CD4-positive, CD25-positive, alpha-beta regulatory T cell (primary cell): ENCODE measurements around the gene KIF20A. TPM values are rescaled to one million over a fixed set of nuclear protein-coding genes. Genes with fewer than 3 reads are reported as not detected.
"Not testable (repeated sequence)": the region's sequence is repeated elsewhere in the genome, so short reads cannot be mapped to it uniquely, and the experiment has no call there.

ENCODE experiments used
- ATAC-seq, 2 donors: fragments of 150-1000 bp; cut with Tn5 transposase; one replicate each; pipeline ENCODE4 v1.10.0; 2021; ENCODE audit warnings: low read depth in 2 of 2, moderate number of reproducible peaks in 2 of 2, moderate library complexity in 1 of 2
- DNase-seq, 3 donors: peaks; one replicate each; pipeline versions ENCODE4 v3.0.0 to v3.0.0-alpha.2; 2012 to 2022; ENCODE audit warnings: mixed read lengths in 1 of 3
- H3K27ac ChIP-seq: one replicate; pipeline ENCODE4 v1.7.0; 2013; ENCODE audit warnings: mild to moderate bottlenecking, low read length; ENCODE audit not compliant: insufficient read depth, poor library complexity, severe bottlenecking
- H3K27me3 ChIP-seq: one replicate; pipeline ENCODE4 v1.7.0; 2013; ENCODE audit warnings: low read length; ENCODE audit not compliant: control insufficient read depth, insufficient read depth
- H3K36me3 ChIP-seq: one replicate; pipeline ENCODE4 v1.7.0; 2013; ENCODE audit warnings: mild to moderate bottlenecking, low read length, moderate library complexity; ENCODE audit not compliant: control insufficient read depth, insufficient read depth
- H3K4me1 ChIP-seq: 2 replicates; pipeline ENCODE4 v1.7.0; 2013; ENCODE audit warnings: mild to moderate bottlenecking, low read length; ENCODE audit not compliant: insufficient read depth, control insufficient read depth, poor library complexity, severe bottlenecking
- H3K4me3 ChIP-seq: one replicate; pipeline ENCODE4 v1.7.0; 2013; ENCODE audit warnings: low read depth, mild to moderate bottlenecking, low read length, moderate library complexity
- H3K9me3 ChIP-seq, 2 experiments: 1 replicate in 1 of 2; 2 replicates in 1 of 2; pipeline ENCODE4 v1.7.0; 2013; ENCODE audit warnings: low read length in 2 of 2, mild to moderate bottlenecking in 1 of 2, moderate library complexity in 1 of 2; ENCODE audit not compliant: control insufficient read depth in 2 of 2
- H3K27ac Mint-ChIP-seq, 3 donors: one replicate each; pipeline ENCODE4 v1.8.0; 2020 to 2022; ENCODE audit warnings: mild to moderate bottlenecking in 3 of 3, mixed read lengths in 3 of 3, moderate library complexity in 2 of 3
- H3K27me3 Mint-ChIP-seq: one replicate; pipeline ENCODE4 v1.8.0; 2022; ENCODE audit warnings: mild to moderate bottlenecking, mixed read lengths
- H3K36me3 Mint-ChIP-seq: one replicate; pipeline ENCODE4 v1.8.0; 2020; ENCODE audit warnings: mixed read lengths
- H3K4me1 Mint-ChIP-seq, 4 donors: one replicate each; pipeline ENCODE4 v1.8.0; 2020 to 2022; ENCODE audit warnings: mixed read lengths in 4 of 4, mild to moderate bottlenecking in 1 of 4
- H3K4me3 Mint-ChIP-seq, 4 donors: one replicate each; pipeline ENCODE4 v1.8.0; 2020 to 2022; ENCODE audit warnings: mild to moderate bottlenecking in 4 of 4, mixed read lengths in 4 of 4, moderate library complexity in 3 of 4
- H3K9me3 Mint-ChIP-seq, 7 donors: one replicate each; pipeline ENCODE4 v1.8.0; 2020 to 2022; ENCODE audit warnings: mixed read lengths in 7 of 7, mild to moderate bottlenecking in 3 of 7, moderate library complexity in 2 of 7
- polyA plus RNA-seq, 4 donors: library from polyadenylated mRNA; unstranded; fragments of 300-500 nt; fragmentation: Illumina TruSeq; gene quantifications; one replicate each; pipeline ENCODE4 v1.2.3, GENCODE V29; 2021
- total RNA-seq: library from RNA; stranded (reverse); gene quantifications from one replicate; pipeline ENCODE4 v1.2.3, GENCODE V29; 2022

KIF20A gene
- total and polyA plus RNA-seq, 5 donors from 2014 or later, result 0.29 to 1.1 (median 0.60) TPM

- H3K4me3 ChIP-seq, result no peak overlapping the region
Observed at GRCh38 chr5:138186002-138186447, 7.1 kb downstream of the KIF20A start.

GRCh38 chr5:138188626-138189025 is 9.7 kb downstream of the KIF20A start:
- Histone ChIP-seq H3K27me3 (no peaks in the 10 kb centered on the region), H3K36me3 (peaks cover 71% of the 10 kb centered on the region), H3K4me3 (no peak overlapping the region), H3K9me3 (no peaks in the 10 kb centered on the region), H3K27ac (no peak overlapping the region), H3K4me1 (no peaks in the 10 kb centered on the region)
- DNase-seq (no peak), ATAC-seq (no peak)
- H3K27me3 Mint-ChIP-seq, result no peaks in the 10 kb centered on the region
- H3K4me1 Mint-ChIP-seq, result no peaks in the 10 kb centered on the region
- peak overlapping the region in 1 of 3 donors; percentile 9 for H3K27ac Mint-ChIP-seq
- H3K4me3 Mint-ChIP-seq, result no peak overlapping the region
- H3K36me3 Mint-ChIP-seq, result peaks cover 16% of the 10 kb centered on the region
- no peaks in the 10 kb centered on the region for H3K9me3 Mint-ChIP-seq

More at GRCh38 chr5:138186002-138186447, 7.1 kb downstream of the KIF20A start:
- peaks cover 6% of the 10 kb centered on the region for H3K36me3 Mint-ChIP-seq
- H3K4me3 Mint-ChIP-seq, result no peak overlapping the region
- no peaks in the 10 kb centered on the region for H3K27me3 ChIP-seq
- peaks cover 0 to 4% (median 0%) of the 10 kb centered on the region in 4 donors for H3K4me1 Mint-ChIP-seq
- DNase-seq (no peak), ATAC-seq (no peak)
- peak overlapping the region in 2 of 3 donors; percentile 48 to 64 for H3K27ac Mint-ChIP-seq
- no peaks in the 10 kb centered on the region for H3K9me3 Mint-ChIP-seq
- no peaks in the 10 kb centered on the region for H3K9me3 ChIP-seq
- no peak overlapping the region for H3K27ac ChIP-seq
- H3K27me3 Mint-ChIP-seq, result no peaks in the 10 kb centered on the region
- no peaks in the 10 kb centered on the region for H3K4me1 ChIP-seq
- H3K36me3 ChIP-seq, result peaks cover 47% of the 10 kb centered on the region

- Mint-ChIP-seq H3K4me3 (no peak overlapping the region), H3K27me3 (no peaks in the 10 kb centered on the region)
Observed at GRCh38 chr5:138192826-138193225, 13.9 kb downstream of the KIF20A start.

GRCh38 chr5:138193859-138194258 is 14.9 kb downstream of the KIF20A start:
- not testable (repeated sequence) for ATAC-seq, H3K4me3 ChIP-seq, DNase-seq, H3K27ac Mint-ChIP-seq, H3K27me3 ChIP-seq, H3K4me1 Mint-ChIP-seq, H3K27me3 Mint-ChIP-seq, H3K4me3 Mint-ChIP-seq, H3K9me3 Mint-ChIP-seq, H3K9me3 ChIP-seq, H3K27ac ChIP-seq, H3K4me1 ChIP-seq
- H3K36me3 Mint-ChIP-seq, result peaks cover 36% of the 10 kb centered on the region
- H3K36me3 ChIP-seq, result peaks cover 71% of the 10 kb centered on the region

More at GRCh38 chr5:138192826-138193225, 13.9 kb downstream of the KIF20A start:
- Histone ChIP-seq H3K27me3 (no peaks in the 10 kb centered on the region), H3K36me3 (peaks cover 72% of the 10 kb centered on the region), H3K27ac (no peak overlapping the region), H3K9me3 (no peaks in the 10 kb centered on the region), H3K4me3 (no peak overlapping the region), H3K4me1 (no peaks in the 10 kb centered on the region)
- no peak overlapping the region for H3K27ac Mint-ChIP-seq
- no peaks in the 10 kb centered on the region for H3K4me1 Mint-ChIP-seq
- H3K9me3 Mint-ChIP-seq, result peaks cover 0 to 1% (median 0%) of the 10 kb centered on the region in 7 donors
- ATAC-seq (no peak), DNase-seq (no peak)
- peaks cover 32% of the 10 kb centered on the region for H3K36me3 Mint-ChIP-seq

GRCh38 chr5:138210985-138211384 is 32.1 kb downstream of the KIF20A start:
- H3K27me3 Mint-ChIP-seq, result no peaks in the 10 kb centered on the region
- DNase-seq (no peak), ATAC-seq (no peak)
- Histone ChIP-seq H3K4me1 (peaks cover 27% of the 10 kb centered on the region), H3K27me3 (no peaks in the 10 kb centered on the region), H3K4me3 (no peak overlapping the region), H3K9me3 (no peaks in the 10 kb centered on the region), H3K36me3 (peaks cover 8% of the 10 kb centered on the region), H3K27ac (no peak overlapping the region)
- H3K27ac Mint-ChIP-seq, result peak overlapping the region in 1 of 3 donors; percentile 79
- no peaks in the 10 kb centered on the region for H3K9me3 Mint-ChIP-seq
- peaks cover 11 to 30% (median 22%) of the 10 kb centered on the region in 4 donors for H3K4me1 Mint-ChIP-seq
- H3K4me3 Mint-ChIP-seq, result peak overlapping the region; percentile 35 to 86 (median 44)
- peaks cover 8% of the 10 kb centered on the region for H3K36me3 Mint-ChIP-seq

- peak in 1 of 3 donors; percentile 41 for DNase-seq
- Histone ChIP-seq H3K27ac (peak overlapping the region; percentile 76), H3K27me3 (no peaks in the 10 kb centered on the region), H3K9me3 (no peaks in the 10 kb centered on the region), H3K4me1 (peaks cover 27% of the 10 kb centered on the region), H3K36me3 (peaks cover 3% of the 10 kb centered on the region), H3K4me3 (peak overlapping the region; percentile 98)
- H3K9me3 Mint-ChIP-seq, result no peaks in the 10 kb centered on the region
- peaks cover 11 to 30% (median 22%) of the 10 kb centered on the region in 4 donors for H3K4me1 Mint-ChIP-seq
- peaks cover 8% of the 10 kb centered on the region for H3K36me3 Mint-ChIP-seq
- H3K27me3 Mint-ChIP-seq, result peaks cover 11% of the 10 kb centered on the region
- peak; percentile 10 to 13 for ATAC-seq
- peak overlapping the region; percentile 97 to 99 (median 98) for H3K4me3 Mint-ChIP-seq
- H3K27ac Mint-ChIP-seq, result peak overlapping the region; percentile 97 to 99 (median 99)
Observed at GRCh38 chr5:138212828-138213160, 33.9 kb downstream of the KIF20A start.

GRCh38 chr5:138213161-138214029 is 34.5 kb downstream of the KIF20A start, which contains the start of gene CDC23:
CDC23 (minus strand) TSS chr5:138213323; CDS start chr5:138213312, 11 bp downstream.
- Mint-ChIP-seq H3K9me3 (no peaks in the 10 kb centered on the region), H3K27me3 (peaks cover 14% of the 10 kb centered on the region), H3K4me1 (peaks cover 10 to 28% (median 18%) of the 10 kb centered on the region in 4 donors), H3K4me3 (peak within 1 kb of the TSS; percentile 97 to 99 (median 98)), H3K27ac (peak within 1 kb of the TSS; percentile 97 to 99 (median 99)), H3K36me3 (peaks cover 5% of the 10 kb centered on the region)
- Histone ChIP-seq H3K27me3 (no peaks in the 10 kb centered on the region), H3K27ac (peak within 1 kb of the TSS; percentile 76), H3K4me3 (peak within 1 kb of the TSS; percentile 98), H3K4me1 (peaks cover 27% of the 10 kb centered on the region), H3K9me3 (no peaks in the 10 kb centered on the region), H3K36me3 (peaks cover 3% of the 10 kb centered on the region)
- ATAC-seq (peak; percentile 97), DNase-seq (peak; percentile 89 to 97 (median 94))
